HepG2 (cell line): Measurements from ENCODE around the gene SELENOV. TPM values are rescaled to one million over a fixed set of nuclear protein-coding genes. Genes with fewer than 3 reads are reported as not detected.

Experiments
- HOXA7 ChIP-seq: sonication (generic); formaldehyde crosslinking; IDR thresholded peaks from 2 replicates; pipeline ENCODE4 v1.8.1; 2022; ENCODE audit warnings: mild to moderate bottlenecking, missing genetic modification reagents, moderate library complexity
- JUN ChIP-seq: sonication (generic); formaldehyde crosslinking; IDR thresholded peaks from 2 replicates; pipeline ENCODE4 v1.4.0; 2020; ENCODE audit warnings: mild to moderate bottlenecking, missing genetic modification reagents
- KIAA2018 ChIP-seq: sonication (generic); formaldehyde crosslinking; IDR thresholded peaks from 2 replicates; pipeline ENCODE4 v1.5.0; 2020; ENCODE audit warnings: mild to moderate bottlenecking, missing genetic modification reagents, borderline replicate concordance
- SMAD3 ChIP-seq: sonication (generic); formaldehyde crosslinking; IDR thresholded peaks from 2 replicates; pipeline ENCODE4 v1.4.0; 2020; ENCODE audit warnings: missing genetic modification reagents
- ZBTB44 ChIP-seq: sonication (generic); formaldehyde crosslinking; IDR thresholded peaks from 2 replicates; pipeline ENCODE4 v1.4.0; 2020; ENCODE audit warnings: missing genetic modification reagents
- ZNF407 ChIP-seq: sonication (generic); formaldehyde crosslinking; IDR thresholded peaks from one replicate; pipeline ENCODE4 v1.5.1; 2020; ENCODE audit warnings: mild to moderate bottlenecking, missing genetic modification reagents; ENCODE audit errors: not compliant biosample characterization
- ZNF556 ChIP-seq: sonication (generic); formaldehyde crosslinking; IDR thresholded peaks from 2 replicates; pipeline ENCODE4 v1.4.0; 2020; ENCODE audit warnings: mild to moderate bottlenecking, missing genetic modification reagents, borderline replicate concordance
- ZNF660 ChIP-seq: sonication (generic); formaldehyde crosslinking; IDR thresholded peaks from 2 replicates; pipeline ENCODE4 v1.5.1; 2020; ENCODE audit warnings: mild to moderate bottlenecking, low read depth, missing genetic modification reagents, borderline replicate concordance
- ZSCAN25 ChIP-seq: sonication (generic); formaldehyde crosslinking; IDR thresholded peaks from 2 replicates; pipeline ENCODE4 v1.8.0; 2022; ENCODE audit warnings: mild to moderate bottlenecking, missing genetic modification reagents
- ZSCAN9 ChIP-seq: IDR thresholded peaks from 2 replicates; pipeline ENCODE4 v1.6.1; 2016; ENCODE audit warnings: borderline replicate concordance
- polyA plus RNA-seq, 8 experiments: library from polyadenylated mRNA; depleted of rRNA in 3 of 8; stranded (reverse) in 7 of 8; unstranded in 1 of 8; fragments of >200 nt; fragmentation: Illumina TruSeq in 4 of 8; extraction: Trizol in 4 of 8; gene quantifications; 2 replicates each; pipeline versions ENCODE4 v1.2.1 to v1.2.3, GENCODE V29; 2011 to 2016; ENCODE audit warnings: low read depth in 4 of 8, missing spikeins in 1 of 8, mixed read lengths in 1 of 8; ENCODE audit not compliant: insufficient read depth in 1 of 8
- total RNA-seq, 5 experiments: library from RNA; depleted of rRNA; stranded (reverse); fragments of >200 nt; fragmentation: Illumina TruSeq; extraction: Trizol; gene quantifications; 2 replicates each; pipeline ENCODE4 v1.2.3, GENCODE V29; 2016; ENCODE audit warnings: low read depth in 1 of 5

SELENOV gene
- total and polyA plus RNA-seq, 2 of the 13 experiments (the other 11 are each of a cell fraction or from before 2014, with no cell fraction given), result not detected

GRCh38 chr19:39502640-39503417 is 12.1 kb upstream of the SELENOV start (continued):
- TF ChIP-seq ZNF407 (CRISPR knock-in tag), result peak; percentile 86
- no peak for TF ChIP-seq KIAA2018 (CRISPR knock-in tag)
- peak; percentile 80; the same call in 1 of the 2 replicates for TF ChIP-seq SMAD3 (CRISPR knock-in tag)
- TF ChIP-seq ZNF556 (CRISPR knock-in tag), result peak; percentile 78; the same call in 1 of the 2 replicates
- TF ChIP-seq HOXA7 (CRISPR knock-in tag), result peak; percentile 91; the same call in 1 of the 2 replicates
- TF ChIP-seq ZSCAN9 (CRISPR knock-in tag), result peak; percentile 85; the same call in 1 of the 2 replicates
- TF ChIP-seq ZSCAN25 (CRISPR knock-in tag), result peak; percentile 84
- no peak for TF ChIP-seq ZNF660 (CRISPR knock-in tag)
- peak; percentile 95 for TF ChIP-seq ZBTB44 (CRISPR knock-in tag)
- TF ChIP-seq JUN (CRISPR knock-in tag), result peak; percentile 92
